ENCODE results near the gene OPN1SW.

OPN1SW gene

GRCh38 chr7:128731184-128731583 lies 44.4 kb downstream of the OPN1SW start:
- DNase-seq = no peak

GRCh38 chr7:128729494-128729893 lies 46.1 kb downstream of the OPN1SW start:
- DNase-seq = no peak

GRCh38 chr7:128728598-128728997 lies 47.0 kb downstream of the OPN1SW start:
- peak; percentile 64 for DNase-seq

- no peak for DNase-seq
These were observed 48.4 kb downstream of the OPN1SW start for GRCh38 chr7:128727239-128727638.

- no peak for DNase-seq
These were observed 48.9 kb downstream of the OPN1SW start for GRCh38 chr7:128726737-128727072.

GRCh38 chr7:128726059-128726736 lies 49.4 kb downstream of the OPN1SW start:
- no peak for DNase-seq

- DNase-seq = no peak
These were observed 50.1 kb downstream of the OPN1SW start for GRCh38 chr7:128725531-128725930.

- no peak for DNase-seq
These were observed 50.9 kb downstream of the OPN1SW start for GRCh38 chr7:128724743-128725142.
